GM12801 (cell line): ENCODE data around the gene GNS.

ENCODE experiments used
- TF ChIP-seq, protein P1 (sequence below): IDR thresholded peaks from one replicate; pipeline ENCODE4 v1.5.1; 2011; ENCODE audit warnings: control low read depth; ENCODE audit not compliant: insufficient read length; ENCODE audit errors: extremely low read depth

Gene GNS

DNA sequence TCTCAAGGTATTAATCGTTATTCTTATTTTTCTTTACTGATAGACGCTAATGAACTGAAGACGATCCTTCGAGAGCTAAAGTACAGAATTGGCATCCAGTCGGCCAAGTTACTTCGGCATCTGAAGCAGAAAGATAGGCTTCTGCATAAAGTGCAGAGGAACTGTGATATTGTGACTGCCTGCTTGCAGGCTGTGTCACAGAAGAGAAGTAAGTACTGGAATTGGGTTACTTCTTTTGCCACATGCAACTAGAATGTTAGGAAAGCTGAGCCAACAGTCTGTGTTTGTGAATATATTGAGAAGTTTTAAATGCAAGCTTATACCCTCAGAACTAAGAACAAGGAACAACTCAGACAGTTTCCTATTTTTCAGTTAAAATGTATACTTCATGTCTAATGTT lies 26.6 kb upstream of the GNS start:
- TF ChIP-seq, protein P1, sequence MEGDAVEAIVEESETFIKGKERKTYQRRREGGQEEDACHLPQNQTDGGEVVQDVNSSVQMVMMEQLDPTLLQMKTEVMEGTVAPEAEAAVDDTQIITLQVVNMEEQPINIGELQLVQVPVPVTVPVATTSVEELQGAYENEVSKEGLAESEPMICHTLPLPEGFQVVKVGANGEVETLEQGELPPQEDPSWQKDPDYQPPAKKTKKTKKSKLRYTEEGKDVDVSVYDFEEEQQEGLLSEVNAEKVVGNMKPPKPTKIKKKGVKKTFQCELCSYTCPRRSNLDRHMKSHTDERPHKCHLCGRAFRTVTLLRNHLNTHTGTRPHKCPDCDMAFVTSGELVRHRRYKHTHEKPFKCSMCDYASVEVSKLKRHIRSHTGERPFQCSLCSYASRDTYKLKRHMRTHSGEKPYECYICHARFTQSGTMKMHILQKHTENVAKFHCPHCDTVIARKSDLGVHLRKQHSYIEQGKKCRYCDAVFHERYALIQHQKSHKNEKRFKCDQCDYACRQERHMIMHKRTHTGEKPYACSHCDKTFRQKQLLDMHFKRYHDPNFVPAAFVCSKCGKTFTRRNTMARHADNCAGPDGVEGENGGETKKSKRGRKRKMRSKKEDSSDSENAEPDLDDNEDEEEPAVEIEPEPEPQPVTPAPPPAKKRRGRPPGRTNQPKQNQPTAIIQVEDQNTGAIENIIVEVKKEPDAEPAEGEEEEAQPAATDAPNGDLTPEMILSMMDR, result no peak

DNA sequence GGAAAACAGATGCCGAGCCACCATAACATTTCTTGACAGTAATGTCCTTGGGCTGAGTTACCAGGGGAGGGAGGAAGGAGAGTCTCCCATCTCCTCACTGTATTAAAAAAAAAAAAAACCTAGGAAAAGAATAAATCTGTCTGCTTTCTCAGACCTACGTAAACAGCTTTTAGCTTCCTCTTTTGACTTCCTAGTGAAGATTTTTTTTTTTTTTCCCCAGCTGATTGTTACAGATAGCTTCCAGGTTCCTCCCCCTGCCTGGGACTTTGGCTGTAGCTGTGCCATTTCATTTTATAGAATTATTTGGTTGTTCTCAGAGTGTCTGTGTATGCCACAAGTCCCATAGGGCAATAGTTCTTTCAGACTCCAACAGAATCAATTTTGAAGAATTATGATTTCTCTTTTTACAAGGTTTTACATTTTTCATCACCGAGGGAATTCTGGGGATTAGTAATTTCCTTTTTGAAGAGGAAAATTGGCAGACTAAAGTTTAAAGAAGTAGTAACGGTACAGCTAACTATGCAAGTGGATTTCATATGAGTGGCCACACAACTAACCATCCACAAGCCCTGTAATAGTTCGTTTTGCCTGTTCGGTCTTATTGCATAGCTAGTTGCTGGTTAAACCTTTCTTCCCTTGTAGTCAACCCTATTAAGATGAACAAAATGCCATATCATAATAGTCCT lies 23.1 kb upstream of the GNS start:
- TF ChIP-seq, protein P1, result no peak

DNA sequence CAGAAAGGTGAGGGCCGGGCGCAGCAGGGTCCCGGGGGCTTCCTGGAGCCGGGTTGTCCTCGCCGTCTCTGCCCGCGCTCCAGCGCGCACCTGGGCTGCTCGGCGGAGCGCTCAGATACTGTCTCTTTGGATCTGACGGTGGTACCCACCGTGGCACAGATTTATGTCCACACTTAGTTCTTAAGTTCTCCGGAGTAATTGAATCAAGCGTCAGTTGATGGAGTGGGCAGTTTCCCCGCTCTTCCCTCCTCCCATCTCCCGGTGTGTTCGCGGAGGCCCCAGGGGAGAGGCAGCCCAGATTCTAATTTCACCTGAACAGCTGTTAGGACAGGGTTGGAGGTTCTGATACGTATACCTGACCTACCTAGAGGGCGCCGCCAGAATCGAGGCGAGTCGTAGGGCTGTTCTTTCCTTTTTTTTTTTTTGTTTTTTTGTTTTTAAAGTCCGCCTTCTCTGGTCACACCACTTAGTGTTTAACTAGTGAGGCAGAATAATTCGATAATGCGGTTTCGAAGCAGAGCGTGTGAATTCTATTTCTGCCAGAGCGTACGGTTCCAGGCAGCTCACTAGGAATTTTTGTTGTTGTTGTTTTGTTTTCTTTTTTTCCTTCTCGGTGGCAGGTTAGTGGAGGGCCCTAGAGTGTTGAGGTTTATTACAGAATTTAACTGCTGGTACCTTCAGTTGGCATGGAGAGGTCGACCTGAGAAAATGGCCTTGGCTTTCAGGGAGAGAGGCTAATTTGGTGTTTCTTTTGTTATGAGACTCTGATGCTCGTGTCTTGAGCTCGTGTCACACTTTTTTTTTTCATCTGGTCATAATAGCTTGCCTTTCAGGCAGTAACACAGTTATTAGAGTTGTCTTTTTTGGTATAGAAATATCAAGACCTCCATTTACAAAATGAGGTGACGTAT lies 22.3 kb upstream of the GNS start:
- TF ChIP-seq, protein P1, result no peak

DNA sequence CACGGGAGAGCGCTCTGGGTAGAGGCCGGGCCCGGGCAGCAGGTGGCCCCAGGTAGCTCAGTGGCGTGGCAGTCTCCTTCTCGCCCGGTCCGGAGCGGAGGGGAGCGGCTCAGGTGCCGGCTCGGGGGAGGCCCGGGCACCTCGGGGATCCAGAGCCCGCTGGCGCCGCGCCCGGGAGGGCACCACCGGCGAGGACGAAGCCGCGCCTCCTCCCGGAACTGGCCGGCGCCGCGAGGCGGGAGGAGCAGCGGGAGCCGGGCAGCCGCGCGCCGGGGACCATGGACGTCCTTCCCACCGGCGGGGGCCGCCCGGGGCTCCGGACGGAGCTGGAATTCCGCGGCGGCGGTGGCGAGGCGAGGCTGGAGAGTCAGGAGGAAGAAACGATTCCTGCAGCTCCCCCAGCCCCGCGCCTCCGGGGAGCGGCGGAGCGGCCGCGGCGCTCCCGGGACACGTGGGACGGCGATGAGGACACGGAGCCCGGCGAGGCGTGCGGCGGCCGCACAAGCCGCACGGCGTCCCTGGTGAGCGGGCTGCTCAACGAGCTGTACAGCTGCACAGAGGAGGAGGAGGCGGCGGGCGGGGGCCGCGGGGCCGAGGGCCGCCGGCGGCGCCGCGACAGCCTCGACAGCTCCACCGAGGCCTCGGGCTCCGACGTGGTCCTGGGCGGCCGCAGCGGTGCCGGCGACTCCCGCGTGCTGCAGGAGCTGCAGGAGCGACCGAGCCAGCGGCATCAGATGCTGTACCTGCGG lies 21.5 kb upstream of the GNS start:
- TF ChIP-seq, protein P1, result no peak

DNA sequence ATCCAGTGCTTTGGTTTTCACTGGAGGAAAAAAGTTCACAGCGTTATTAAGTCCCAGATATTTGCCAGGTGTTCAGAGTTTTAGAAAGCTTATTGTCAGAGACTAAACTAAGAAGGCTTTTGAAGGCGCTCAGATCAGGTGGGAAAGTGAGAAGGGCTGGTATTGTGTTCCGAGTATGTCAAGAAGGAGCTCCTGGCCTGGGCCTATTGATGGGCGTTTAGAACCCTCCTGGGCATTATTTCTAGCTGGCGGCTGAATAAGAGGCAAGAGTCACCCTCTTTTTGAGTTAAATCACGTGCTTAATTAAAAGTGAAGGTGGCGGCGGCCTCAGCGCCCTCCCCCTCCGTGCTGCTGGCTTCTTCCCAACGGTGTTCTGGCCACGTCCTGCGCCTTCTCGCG lies 20.9 kb upstream of the GNS start:
- TF ChIP-seq, protein P1, result no peak

DNA sequence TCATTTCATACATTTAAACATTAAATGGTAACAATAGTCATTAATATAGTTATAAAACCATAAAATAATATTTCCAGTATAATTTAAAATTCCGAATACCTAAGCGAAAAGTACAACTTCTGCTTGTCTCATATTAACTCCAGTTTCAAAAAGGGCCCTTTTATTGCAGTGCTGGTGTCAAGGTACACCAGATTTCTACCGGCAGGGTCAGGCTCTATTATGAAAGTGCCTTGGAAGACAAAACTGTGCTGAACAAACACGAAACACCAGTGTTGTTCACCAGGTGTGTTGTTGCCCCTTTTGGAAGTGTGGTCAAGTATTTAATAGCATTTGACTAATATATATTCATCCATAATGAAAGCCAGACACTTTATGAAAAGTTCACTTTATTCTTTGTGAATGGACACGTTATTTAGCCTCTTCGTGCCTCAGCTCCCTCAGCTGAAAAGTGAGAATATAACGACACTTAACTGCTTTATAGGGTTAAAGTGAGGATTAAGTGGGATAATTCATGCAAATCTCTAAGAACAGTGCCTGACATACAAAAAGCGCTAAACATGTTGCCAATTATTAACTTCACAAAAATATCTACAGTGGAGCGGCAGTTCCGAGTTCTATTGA lies 20.3 kb upstream of the GNS start:
- TF ChIP-seq, protein P1, result no peak

DNA sequence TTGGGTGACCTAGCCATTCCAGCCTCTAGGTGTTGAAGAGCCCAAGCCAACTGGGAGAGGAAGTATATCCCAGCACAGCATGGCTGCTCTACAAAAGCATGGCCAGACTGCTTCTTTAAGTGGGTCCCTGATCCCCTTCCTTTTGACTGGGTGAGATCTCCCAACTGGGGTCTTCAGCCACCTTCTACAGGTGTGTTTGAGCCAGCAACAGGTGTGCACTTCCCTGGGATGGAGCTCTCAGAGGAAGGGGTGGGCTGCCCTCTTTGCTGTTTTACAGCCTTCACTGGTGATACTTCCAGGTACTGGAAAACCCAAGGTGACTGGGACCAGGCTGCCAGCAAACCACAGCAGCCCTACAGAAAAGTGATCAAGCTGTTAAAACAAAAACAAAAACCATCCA lies 14.2 kb upstream of the GNS start:
- TF ChIP-seq, protein P1, result no peak
